ACC112 (cell line): Measurements from ENCODE around the gene ULBP2.
"Not testable (repeated sequence)": the region's sequence is repeated elsewhere in the genome, so short reads cannot be mapped to it uniquely, and the experiment has no call there.

Experiments used
- H2AFZ ChIP-seq: fragments of 200-600 bp; sonication (generic); one replicate; pipeline ENCODE4 v1.6.0; 2017; ENCODE audit warnings: antibody characterized with exemption, low read length; ENCODE audit not compliant: unreplicated experiment
- H3K27ac ChIP-seq: fragments of 200-600 bp; sonication (generic); 2 replicates; pipeline ENCODE4 v1.5.1; 2014; ENCODE audit warnings: low read depth, mild to moderate bottlenecking, antibody characterized with exemption, low read length, moderate library complexity
- H3K27me3 ChIP-seq: fragments of 200-600 bp; sonication (generic); 2 replicates; pipeline ENCODE4 v1.6.1; 2014; ENCODE audit warnings: mild to moderate bottlenecking, antibody characterized with exemption, low read length, moderate library complexity, mixed read lengths; ENCODE audit not compliant: insufficient read depth
- H3K36me3 ChIP-seq: fragments of 200-600 bp; sonication (generic); 2 replicates; pipeline ENCODE4 v1.6.1; 2016; ENCODE audit warnings: mild to moderate bottlenecking, antibody characterized with exemption, low read length, moderate library complexity, mixed read lengths; ENCODE audit not compliant: insufficient read depth
- H3K4me1 ChIP-seq: fragments of 200-600 bp; sonication (generic); one replicate; pipeline ENCODE4 v1.6.1; 2016; ENCODE audit warnings: low read length, mixed read lengths; ENCODE audit not compliant: insufficient read depth, unreplicated experiment, control insufficient read depth
- H3K4me3 ChIP-seq: fragments of 200-600 bp; sonication (generic); 2 replicates; pipeline ENCODE4 v1.5.1; 2014; ENCODE audit warnings: mild to moderate bottlenecking, low read depth, low read length
- H3K79me2 ChIP-seq: fragments of 200-600 bp; sonication (generic); one replicate; pipeline ENCODE4 v1.6.0; 2016; ENCODE audit warnings: low read length; ENCODE audit not compliant: control insufficient read depth, unreplicated experiment, insufficient read depth

ULBP2 gene

DNA sequence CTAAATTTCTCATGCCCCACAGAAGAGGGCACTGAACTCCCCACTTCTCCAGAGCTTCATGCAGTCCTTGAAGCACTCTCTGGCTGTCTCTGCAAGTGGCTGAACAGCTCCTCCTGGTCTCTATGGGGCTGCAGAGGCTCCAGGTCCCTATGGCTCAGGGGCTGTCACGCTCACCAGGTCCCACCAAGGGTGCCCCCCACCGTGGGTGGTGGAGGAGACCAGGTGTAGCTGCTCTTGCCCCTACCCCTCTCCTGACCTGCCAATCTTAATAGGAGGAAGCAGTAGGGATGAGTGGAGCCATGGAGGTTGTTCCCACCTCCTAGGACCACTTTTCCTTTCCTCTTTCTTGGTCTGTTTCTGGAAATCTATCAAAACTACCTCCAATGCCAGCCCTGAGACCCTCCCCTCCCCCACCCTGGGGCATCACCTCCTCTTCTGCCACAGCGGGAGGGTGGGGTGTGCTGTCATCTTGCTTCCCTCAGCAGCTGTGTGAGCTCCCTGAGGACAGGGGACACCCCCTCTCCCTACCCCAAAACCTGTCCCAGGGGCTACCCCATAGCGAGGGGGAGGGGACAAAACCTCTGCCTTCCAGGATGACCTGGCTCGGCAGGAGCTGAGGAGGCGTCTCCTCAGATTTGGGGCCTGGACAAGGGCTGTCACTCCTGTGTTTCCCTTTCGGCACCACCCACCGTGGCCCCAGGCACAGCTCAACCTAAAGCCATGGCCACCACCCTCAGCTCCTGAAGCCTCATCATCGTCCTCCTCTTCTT lies 31.9 kb upstream of the ULBP2 start:
- Histone ChIP-seq H3K27me3 (no peaks in the 10 kb centered on the region), H3K36me3 (no peaks in the 10 kb centered on the region), H3K79me2 (no peaks in the 10 kb centered on the region), H3K4me3 (no peak overlapping the region), H3K4me1 (no peaks in the 10 kb centered on the region), H2AFZ (no peak overlapping the region), H3K27ac (no peak overlapping the region)

GRCh38 chr6:149910721-149911151 lies 31.1 kb upstream of the ULBP2 start:
- Histone ChIP-seq H3K36me3 (no peaks in the 10 kb centered on the region), H3K79me2 (no peaks in the 10 kb centered on the region), H3K27me3 (no peaks in the 10 kb centered on the region), H3K4me1 (no peaks in the 10 kb centered on the region), H3K27ac (no peak overlapping the region), H3K4me3 (no peak overlapping the region), H2AFZ (no peak overlapping the region)

DNA sequence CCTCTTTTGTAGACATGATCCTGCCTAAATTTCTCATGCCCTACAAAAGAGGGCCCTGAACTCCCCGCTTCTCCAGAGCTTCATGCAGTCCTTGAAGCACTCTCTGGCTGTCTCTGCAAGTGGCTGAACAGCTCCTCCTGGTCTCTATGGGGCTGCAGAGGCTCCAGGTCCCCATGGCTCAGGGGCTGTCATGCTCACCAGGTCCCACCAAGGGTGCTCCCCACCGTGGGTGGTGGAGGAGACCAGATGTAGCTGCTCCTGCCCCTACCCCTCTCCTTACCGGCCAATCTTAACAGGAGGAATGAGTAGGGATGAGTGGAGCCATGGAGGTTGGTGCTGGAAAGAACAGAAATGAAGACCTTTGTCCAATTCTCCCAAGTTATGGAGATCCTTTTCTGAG lies 29.1 kb upstream of the ULBP2 start:
- not testable (repeated sequence) for H3K79me2 ChIP-seq, H2AFZ ChIP-seq, H3K4me1 ChIP-seq, H3K27ac ChIP-seq, H3K4me3 ChIP-seq, H3K36me3 ChIP-seq, H3K27me3 ChIP-seq

DNA sequence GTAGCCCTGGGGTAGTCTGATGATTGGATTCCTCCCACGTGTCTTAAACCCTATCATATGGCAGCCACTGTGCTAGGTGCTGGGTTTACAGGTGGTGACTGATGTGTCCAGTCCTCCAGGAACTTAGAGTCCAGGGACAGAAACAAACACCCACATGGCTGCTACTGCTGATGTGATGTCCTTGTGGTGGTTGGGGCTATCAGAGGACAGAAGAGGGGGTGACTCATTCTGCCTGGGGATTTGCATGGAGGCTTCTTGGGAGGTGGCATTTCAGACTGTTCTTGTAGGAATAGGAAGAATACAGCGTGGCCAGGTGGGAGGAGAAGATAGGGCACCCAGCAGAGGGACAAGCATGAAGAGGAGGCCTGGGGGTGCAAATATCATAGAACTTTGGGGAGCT lies 28.7 kb upstream of the ULBP2 start:
- Histone ChIP-seq H3K79me2 (no peaks in the 10 kb centered on the region), H3K36me3 (no peaks in the 10 kb centered on the region), H3K27me3 (no peaks in the 10 kb centered on the region), H3K4me3 (no peak overlapping the region), H2AFZ (no peak overlapping the region), H3K27ac (no peak overlapping the region), H3K4me1 (no peaks in the 10 kb centered on the region)

DNA sequence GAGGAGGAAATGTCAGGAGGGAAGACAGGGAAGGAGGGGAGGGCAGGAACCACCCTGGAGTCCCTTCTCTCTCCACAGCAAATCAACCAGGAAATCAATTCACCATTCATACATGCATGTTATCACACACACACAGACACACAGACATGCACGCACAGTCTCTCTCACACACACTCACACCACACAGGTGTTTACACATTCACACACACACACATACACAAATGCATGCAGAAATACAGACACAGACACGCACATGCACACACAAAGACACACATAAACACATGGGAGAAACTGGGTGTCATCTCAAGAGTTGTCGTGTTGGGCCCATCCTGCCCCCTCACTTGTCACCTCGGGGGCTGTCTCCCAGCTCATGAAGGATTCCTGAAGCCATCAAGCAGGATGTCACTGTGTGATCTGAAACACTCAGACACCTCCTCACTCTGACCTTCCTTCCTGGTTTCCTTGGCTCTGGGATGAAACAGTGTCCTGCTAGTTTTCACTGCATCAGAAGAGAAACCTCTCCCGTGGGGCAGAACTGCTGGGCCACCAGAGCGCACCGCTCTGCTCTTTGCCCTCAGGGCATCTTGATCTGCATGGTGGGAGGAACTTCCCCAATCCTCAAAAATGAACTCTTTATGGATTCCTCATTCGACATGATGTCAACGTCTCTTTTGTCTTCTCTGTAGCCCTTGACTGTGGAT lies 28.1 kb upstream of the ULBP2 start:
- Histone ChIP-seq H3K4me1 (no peaks in the 10 kb centered on the region), H3K36me3 (no peaks in the 10 kb centered on the region), H3K27ac (no peak overlapping the region), H2AFZ (no peak overlapping the region), H3K79me2 (no peaks in the 10 kb centered on the region), H3K4me3 (no peak overlapping the region), H3K27me3 (no peaks in the 10 kb centered on the region)

DNA sequence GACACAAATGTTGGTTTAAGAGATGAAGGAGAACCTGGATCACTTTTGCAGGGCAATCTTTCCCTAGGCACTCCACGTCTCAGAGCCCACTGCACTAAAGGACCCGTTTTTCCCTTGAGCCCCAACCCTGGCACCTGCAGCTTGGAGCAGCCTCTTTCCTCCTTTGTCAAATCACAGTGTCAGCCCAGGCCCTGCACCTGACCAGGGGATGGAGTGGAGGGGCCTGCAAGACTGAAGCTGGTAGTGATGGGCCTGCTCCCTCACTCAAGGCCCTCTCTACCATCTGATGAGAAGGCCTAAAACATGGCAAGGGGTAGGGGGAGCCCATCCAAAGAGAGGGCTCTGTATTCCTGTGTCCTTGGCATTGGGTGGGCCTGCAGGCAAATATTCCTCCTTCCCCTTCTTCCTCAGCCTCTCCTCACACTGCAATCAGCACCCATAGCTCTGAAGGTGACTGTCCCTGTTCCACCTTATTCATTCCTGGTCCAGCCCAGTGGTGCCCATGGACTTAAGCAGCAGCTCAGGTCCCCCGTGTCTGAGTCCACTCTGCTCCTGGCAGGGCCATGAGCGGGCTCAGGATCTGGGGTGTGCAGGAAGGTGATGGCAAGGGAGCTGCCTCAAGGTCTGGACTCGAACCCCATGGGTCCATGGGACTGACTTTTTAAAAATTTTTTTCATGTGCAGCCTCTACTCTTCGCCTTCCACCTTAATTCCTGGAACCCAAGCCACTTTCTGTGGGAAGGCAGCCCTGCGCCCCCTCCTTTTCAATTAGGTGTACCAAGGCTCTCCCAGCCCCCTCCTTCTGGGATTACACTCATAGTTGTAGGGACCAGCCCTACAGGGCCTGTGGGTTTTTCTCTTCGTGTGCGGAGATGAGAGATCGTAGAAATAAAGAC lies 25.6 kb upstream of the ULBP2 start:
- no peaks in the 10 kb centered on the region for H3K27me3 ChIP-seq
- H3K4me3 ChIP-seq: no peak overlapping the region
- no peak overlapping the region for H3K27ac ChIP-seq
- no peaks in the 10 kb centered on the region for H3K36me3 ChIP-seq
- H3K79me2 ChIP-seq: no peaks in the 10 kb centered on the region
- H3K4me1 ChIP-seq: no peaks in the 10 kb centered on the region
- no peak overlapping the region for H2AFZ ChIP-seq

DNA sequence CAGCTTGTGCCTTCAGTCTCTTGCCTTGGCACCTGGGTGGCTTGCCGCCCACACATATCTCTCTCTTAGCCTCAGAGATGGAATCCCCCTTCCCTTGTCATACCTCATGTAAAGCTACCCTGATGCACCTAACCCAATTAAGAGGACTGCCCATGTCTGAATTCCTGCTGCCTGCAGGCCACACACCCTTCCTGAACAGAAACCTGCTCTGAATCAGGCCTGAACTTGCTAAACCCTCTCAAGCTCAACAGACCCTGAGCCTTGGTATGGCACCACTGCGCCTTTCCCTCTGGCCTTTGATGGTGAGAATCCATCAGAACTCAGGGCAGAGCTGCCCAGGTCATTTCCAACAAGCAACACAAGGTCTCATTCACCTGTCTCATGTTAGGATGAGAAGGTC lies 24.1 kb upstream of the ULBP2 start:
- no peaks in the 10 kb centered on the region for H3K79me2 ChIP-seq
- no peaks in the 10 kb centered on the region for H3K36me3 ChIP-seq
- no peak overlapping the region for H3K4me3 ChIP-seq
- no peaks in the 10 kb centered on the region for H3K27me3 ChIP-seq
- H3K27ac ChIP-seq: no peak overlapping the region
- no peaks in the 10 kb centered on the region for H3K4me1 ChIP-seq
- H2AFZ ChIP-seq: no peak overlapping the region

DNA sequence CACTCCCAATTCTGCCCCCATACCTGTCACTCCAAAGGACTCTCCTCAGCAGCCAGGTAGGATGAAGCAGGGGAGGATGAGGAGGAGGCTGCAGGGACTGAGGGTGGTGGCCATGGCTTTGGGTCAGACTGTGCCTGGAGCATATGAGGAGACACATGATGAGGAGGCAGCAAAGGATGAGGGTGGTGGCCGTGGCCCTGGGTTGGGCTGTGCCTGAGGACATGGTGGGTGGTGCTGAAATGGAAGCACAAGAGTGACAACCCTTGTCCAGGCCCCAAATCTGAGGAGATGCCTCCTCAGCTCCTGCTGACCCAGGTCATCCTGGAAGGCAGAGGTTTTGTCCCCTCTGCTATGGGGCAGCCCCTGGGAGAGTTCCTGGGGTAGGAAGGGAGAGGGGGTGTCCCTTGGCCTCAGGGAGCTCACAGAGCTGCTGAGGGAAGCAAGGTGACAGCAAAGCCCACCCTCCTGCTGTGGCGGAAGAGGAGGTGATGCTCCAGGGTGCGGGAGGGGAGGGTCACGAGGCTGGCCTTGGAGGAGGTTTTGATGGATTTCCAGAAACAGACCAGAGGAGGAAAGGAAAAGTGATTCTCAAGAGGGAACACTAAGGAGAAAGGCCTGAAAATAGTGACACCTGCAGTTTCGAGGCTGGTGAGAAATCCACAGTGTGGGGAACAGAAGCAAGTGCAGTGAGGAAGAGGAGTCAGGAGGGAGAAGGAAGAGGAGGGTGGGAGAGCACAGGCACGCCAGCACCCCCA lies 23.5 kb upstream of the ULBP2 start:
- Histone ChIP-seq H3K27me3 (no peaks in the 10 kb centered on the region), H3K79me2 (no peaks in the 10 kb centered on the region), H3K36me3 (no peaks in the 10 kb centered on the region), H2AFZ (no peak overlapping the region), H3K27ac (no peak overlapping the region), H3K4me1 (no peaks in the 10 kb centered on the region), H3K4me3 (no peak overlapping the region)

- not testable (repeated sequence) for H3K4me1 ChIP-seq, H3K79me2 ChIP-seq, H3K4me3 ChIP-seq, H3K36me3 ChIP-seq, H3K27ac ChIP-seq, H2AFZ ChIP-seq, H3K27me3 ChIP-seq
Observed at GRCh38 chr6:149919126-149919833, 22.5 kb upstream of the ULBP2 start.

GRCh38 chr6:149919834-149920225 lies 22.0 kb upstream of the ULBP2 start:
- H3K4me3 ChIP-seq: no peak overlapping the region
- H3K27ac ChIP-seq: no peak overlapping the region
- no peaks in the 10 kb centered on the region for H3K36me3 ChIP-seq
- H2AFZ ChIP-seq: no peak overlapping the region
- H3K4me1 ChIP-seq: peaks cover 3% of the 10 kb centered on the region
- no peaks in the 10 kb centered on the region for H3K27me3 ChIP-seq
- H3K79me2 ChIP-seq: no peaks in the 10 kb centered on the region
